Measurements from ENCODE around the gene CNTN3.

Gene CNTN3

DNA sequence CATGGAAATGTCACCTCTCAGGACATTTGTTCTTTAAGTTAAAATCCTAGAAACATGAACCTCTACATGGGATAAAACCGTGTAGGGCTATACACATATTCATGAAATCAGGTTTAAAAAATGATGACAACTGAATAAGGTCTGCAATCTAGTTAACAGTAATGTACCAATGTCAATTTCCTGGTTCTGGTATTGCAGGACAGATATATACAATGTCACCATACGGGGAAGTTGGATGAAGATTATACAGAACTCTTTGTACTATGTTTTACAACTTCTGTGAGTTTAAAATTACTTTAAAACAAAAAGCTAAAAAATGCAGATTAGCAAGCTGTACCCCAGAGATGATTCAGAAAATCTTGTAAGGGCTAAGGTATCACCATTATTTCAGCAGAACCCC lies 6.7 kb downstream of the CNTN3 start:
- no peak for DNase-seq (ENCODE audit: low spot score)

DNA sequence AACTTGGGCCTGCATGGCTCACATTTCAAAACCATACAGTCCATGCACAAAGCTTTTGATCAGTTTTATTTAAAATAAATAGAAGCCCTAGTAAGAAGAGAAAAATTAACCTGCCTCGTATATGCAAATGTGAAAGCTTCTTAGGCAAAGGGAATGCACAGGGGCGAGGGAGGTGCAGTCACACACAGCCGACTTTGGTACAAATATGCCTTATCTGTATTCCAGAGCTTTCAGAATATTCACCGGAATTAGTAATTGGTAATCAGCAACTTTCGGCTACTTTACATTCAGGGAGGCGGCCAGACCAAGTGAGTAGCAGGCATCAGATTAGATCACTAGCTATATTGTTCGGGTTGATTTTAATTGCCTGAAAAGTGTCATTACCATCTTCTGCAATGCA lies 7.5 kb downstream of the CNTN3 start:
- no peak for DNase-seq (ENCODE audit: low spot score)

DNA sequence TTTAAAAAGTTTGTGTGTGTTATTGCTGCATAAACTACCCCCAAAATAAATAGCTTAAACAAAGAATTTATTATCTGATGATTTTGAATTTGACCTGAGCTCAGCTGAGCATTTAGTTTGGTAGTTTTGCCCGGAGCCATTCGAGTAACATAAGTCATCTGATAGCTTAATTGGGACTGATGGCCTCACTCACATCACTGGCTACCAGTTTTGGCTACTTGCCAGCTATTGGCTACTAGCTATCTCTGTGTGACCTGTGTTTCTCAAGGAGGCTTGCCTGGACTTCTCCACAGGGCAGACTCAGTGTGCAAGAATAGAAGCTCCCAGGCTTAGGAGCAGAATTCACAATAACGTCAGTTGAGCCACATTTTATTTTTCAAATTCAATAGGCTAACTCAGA lies 9.0 kb downstream of the CNTN3 start:
- no peak for DNase-seq (ENCODE audit: low spot score)

DNA sequence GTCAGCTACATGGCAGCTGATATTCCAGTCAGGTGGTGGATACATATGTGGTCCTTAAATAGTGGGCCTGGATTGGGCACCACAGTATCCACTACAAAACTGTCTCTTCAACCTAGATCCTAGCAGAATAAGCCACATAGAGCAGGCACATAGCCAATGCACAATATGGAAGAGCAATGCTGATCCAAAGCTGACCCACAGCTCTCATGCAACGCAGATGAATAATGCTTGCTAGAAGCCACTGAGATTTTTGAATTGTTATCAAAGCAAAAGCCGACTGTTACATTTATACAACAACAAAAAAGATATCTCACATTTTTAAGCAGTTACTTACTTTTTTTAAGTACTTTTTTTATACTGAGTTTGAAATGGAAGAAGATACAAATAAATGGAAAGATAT lies 11.2 kb downstream of the CNTN3 start:
- no peak for DNase-seq (ENCODE audit: low spot score)

GRCh38 chr3:74602471-74602870 lies 12.0 kb downstream of the CNTN3 start:
- DNase-seq (ENCODE audit: low spot score) = no peak

DNA sequence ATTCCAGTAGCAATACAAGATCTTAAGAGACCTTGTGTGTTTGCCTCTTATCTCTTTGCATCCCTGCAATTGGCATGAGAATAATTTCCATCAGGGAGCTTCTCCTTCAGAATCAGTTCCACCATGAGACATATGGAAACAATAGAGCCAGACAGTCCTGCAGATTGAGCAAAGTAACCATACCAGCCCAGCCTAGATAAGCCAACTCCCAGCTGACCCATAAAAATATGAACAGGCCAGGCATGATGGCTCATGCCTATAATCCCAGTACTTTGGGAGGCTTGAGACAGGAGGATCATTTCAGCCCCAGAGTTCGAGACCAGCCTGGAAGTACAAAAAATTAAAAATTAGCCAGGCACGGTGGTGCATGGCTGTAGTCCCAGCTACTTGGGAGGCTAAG lies 12.7 kb downstream of the CNTN3 start:
- no peak for DNase-seq (ENCODE audit: low spot score)

- no peak for DNase-seq (ENCODE audit: low spot score)
Observed at GRCh38 chr3:74599564-74599963, 14.9 kb downstream of the CNTN3 start.

DNA sequence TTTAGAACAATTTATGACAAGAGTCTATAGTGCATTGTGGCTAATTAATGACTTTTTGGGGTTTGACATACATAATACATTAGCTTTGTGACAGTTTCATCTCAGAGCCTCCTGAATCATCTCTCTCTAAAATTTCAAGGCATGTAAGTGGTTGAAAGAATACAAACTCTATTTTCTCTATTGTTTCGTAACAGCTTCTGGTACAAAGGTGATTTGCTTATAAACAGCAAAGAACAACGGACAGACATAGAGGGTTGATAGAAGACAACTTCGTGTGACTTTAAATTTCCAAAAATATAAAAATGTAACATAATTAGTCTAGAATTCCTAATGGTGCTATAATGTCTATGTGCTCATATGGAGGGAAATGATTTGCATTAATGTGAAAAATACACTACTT lies 21.3 kb downstream of the CNTN3 start:
- no peak for DNase-seq (ENCODE audit: low spot score)

- DNase-seq (ENCODE audit: low spot score) = no peak
Observed at GRCh38 chr3:74592359-74592758, 22.1 kb downstream of the CNTN3 start.

DNA sequence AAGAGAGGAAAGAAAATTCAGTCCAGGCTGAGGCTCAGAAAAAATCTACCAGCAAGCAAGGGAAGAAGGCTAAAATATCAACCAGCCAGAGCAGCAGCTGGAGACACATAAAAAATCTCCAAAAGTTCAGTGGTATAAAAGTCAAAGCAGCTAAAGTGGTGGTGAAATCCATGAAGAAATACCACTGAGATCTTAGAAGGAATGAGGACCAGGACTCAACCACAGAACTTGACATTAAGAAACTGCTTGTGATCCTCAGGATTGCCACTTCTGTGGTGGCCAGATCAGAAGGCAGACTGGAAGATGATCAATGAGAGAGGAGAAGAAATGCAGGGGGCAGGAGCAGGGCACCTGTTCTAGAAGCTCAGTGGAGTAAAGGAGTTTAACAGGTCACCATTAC lies 22.5 kb downstream of the CNTN3 start:
- DNase-seq (ENCODE audit: low spot score) = no peak

GRCh38 chr3:74591342-74591741 lies 23.1 kb downstream of the CNTN3 start:
- DNase-seq (ENCODE audit: low spot score) = no peak

- DNase-seq (ENCODE audit: low spot score) = no peak
Observed at GRCh38 chr3:74590620-74591262, 23.7 kb downstream of the CNTN3 start.

GRCh38 chr3:74584782-74585181 lies 29.7 kb downstream of the CNTN3 start:
- DNase-seq (ENCODE audit: low spot score) = no peak

GRCh38 chr3:74582982-74583381 lies 31.5 kb downstream of the CNTN3 start:
- no peak for DNase-seq (ENCODE audit: low spot score)

GRCh38 chr3:74575857-74576256 lies 38.6 kb downstream of the CNTN3 start:
- no peak for DNase-seq (ENCODE audit: low spot score)

DNA sequence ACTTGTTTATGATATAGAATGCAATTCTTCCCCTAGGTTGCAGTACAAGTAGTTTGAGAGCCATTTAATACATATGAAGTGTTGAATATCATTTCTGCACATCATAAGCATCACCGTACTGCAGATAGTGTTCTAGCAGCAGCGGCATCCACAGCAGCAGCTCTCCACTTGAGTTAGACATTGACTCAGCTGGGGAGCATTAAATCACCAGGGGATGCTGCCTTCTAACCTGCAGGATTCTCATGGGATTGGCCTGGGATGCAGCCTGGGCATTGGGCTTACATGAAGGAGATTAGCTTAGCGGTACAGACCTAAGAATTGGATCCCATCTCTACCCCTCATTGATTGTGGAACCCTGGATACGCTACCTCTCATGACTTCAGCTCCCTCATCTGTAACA lies 43.3 kb downstream of the CNTN3 start:
- no peak for DNase-seq (ENCODE audit: low spot score)

Measured in hematopoietic multipotent progenitor cell treated with erythropoietin and hydrocortisone succinate and interleukin-3 and kit ligand, for 15 days (in vitro differentiated cells).